Large intestine (tissue), 3 donors: ENCODE data around the gene RPL28. TPM values are rescaled to one million over a fixed set of nuclear protein-coding genes. Genes with fewer than 3 reads are reported as not detected.
A peak's percentile ranks its signal among the peaks of the same experiment; 100 is the strongest.
"Not testable (repeated sequence)": the region's sequence is repeated elsewhere in the genome, so short reads cannot be mapped to it uniquely, and the experiment has no call there.

Experiments
- DNase-seq, 2 donors: peaks; one replicate each; pipeline versions ENCODE4 v3.0.0 to v3.0.0-alpha.2; 2013
- H3K27ac ChIP-seq: one replicate; pipeline ENCODE4 v1.5.1; 2013; ENCODE audit warnings: low read length
- H3K27me3 ChIP-seq: 2 replicates; pipeline ENCODE4 v1.6.1; 2013; ENCODE audit warnings: low read length; ENCODE audit not compliant: control insufficient read depth, insufficient read depth
- H3K36me3 ChIP-seq: 2 replicates; pipeline ENCODE4 v1.6.1; 2013; ENCODE audit warnings: low read length; ENCODE audit not compliant: control insufficient read depth, insufficient read depth
- H3K4me1 ChIP-seq: one replicate; pipeline ENCODE4 v1.6.1; 2013; ENCODE audit warnings: low read length; ENCODE audit not compliant: control insufficient read depth, insufficient read depth
- H3K4me3 ChIP-seq: one replicate; pipeline ENCODE4 v1.5.1; 2013; ENCODE audit warnings: low read length
- H3K9me3 ChIP-seq: one replicate; pipeline ENCODE4 v1.6.1; 2013; ENCODE audit warnings: mild to moderate bottlenecking, low read depth, low read length, moderate library complexity; ENCODE audit not compliant: control insufficient read depth
- WGBS: methylation state at CpG from one replicate; pipeline ENCODE4 v1.1.5; 2013; ENCODE audit warnings: low lambda C conversion rate; ENCODE audit not compliant: insufficient coverage; 5-methylcytosine and 5-hydroxymethylcytosine counted together
- polyA plus RNA-seq: library from polyadenylated mRNA; unstranded; fragments of 120-200 nt; gene quantifications from one replicate; pipeline ENCODE4 v1.2.1, GENCODE V29; 2013

RPL28 gene
- polyA plus RNA-seq, 1 donor, result 2,127 TPM

DNA sequence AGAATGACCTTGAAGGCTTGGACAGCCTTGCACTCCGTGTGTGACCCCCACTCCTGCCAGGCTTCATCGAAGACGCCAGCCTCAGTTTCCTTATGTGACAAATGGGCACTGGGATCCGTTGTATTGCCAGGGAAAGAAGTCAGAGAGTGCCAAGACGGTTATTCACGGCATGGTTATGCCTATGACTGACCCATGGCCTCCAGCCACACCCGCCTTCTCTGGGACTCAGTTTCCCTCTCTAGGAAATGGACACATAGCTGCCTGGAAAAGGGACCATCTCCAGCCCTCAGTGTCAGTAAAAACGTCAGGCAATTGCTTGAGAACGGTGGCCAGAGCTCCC is 22.8 kb downstream of the RPL28 start:
- no CpG with 5 or more reads among the region's 9 CpGs for WGBS

DNA sequence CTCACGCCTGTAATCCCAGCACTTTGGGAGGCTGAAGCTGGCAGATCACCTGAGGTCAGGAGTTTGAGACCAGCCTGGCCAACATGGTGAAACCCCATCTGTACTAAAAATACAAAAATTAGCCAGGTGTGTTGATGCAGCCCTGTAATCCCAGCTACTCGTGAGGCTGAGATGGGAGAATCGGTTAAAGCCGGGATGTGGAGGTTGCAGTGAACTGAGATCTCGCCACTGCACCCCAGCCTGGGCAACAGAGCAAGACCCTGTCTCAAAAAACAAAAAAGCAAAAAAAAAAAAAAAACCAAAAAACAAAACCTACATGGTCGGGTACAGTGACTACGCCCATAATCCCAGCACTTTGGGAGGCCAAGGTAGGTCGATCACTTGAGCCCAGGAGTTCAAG is 23.4 kb downstream of the RPL28 start:
- not testable (repeated sequence) for H3K9me3 ChIP-seq, H3K27ac ChIP-seq, H3K4me3 ChIP-seq, H3K27me3 ChIP-seq, DNase-seq
- WGBS, result no CpG with 5 or more reads among the region's 8 CpGs
- peaks cover 18% of the 10 kb centered on the region for H3K36me3 ChIP-seq
- H3K4me1 ChIP-seq, result peaks cover 13% of the 10 kb centered on the region

More for the DNA sequence above, 22.8 kb downstream of the RPL28 start:
- H3K27me3 ChIP-seq, result no peaks in the 10 kb centered on the region
- DNase-seq, result no peak
- H3K9me3 ChIP-seq, result no peaks in the 10 kb centered on the region
- H3K36me3 ChIP-seq, result peaks cover 18% of the 10 kb centered on the region
- peak overlapping the region; percentile 66 for H3K4me3 ChIP-seq
- H3K27ac ChIP-seq, result peak overlapping the region; percentile 98
- peaks cover 13% of the 10 kb centered on the region for H3K4me1 ChIP-seq

DNA sequence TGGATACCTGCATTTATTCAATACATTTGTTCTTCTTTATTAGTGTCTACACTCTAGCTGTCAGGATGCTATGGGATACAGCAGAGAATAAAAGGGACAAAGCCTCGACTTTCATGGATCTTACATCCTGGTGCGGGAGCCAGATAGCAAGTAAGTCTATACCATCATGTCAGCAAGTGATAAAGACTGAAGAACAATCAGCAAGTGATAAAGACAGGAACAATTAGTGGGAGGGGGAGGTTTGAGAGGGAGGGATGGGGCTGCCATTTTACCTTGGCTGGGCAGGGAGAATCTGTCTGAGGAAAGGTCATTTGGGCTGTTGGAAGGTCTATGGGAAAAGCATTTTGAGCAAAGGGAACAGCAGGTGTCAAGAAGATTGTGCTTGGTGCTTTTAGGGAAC is 24.4 kb downstream of the RPL28 start:
- Histone ChIP-seq H3K27me3 (no peaks in the 10 kb centered on the region), H3K9me3 (no peaks in the 10 kb centered on the region), H3K4me1 (peaks cover 13% of the 10 kb centered on the region), H3K4me3 (no peak overlapping the region), H3K27ac (no peak overlapping the region), H3K36me3 (peaks cover 13% of the 10 kb centered on the region)
- WGBS, result no CpG with 5 or more reads among the region's 2 CpGs
- no peak for DNase-seq

DNA sequence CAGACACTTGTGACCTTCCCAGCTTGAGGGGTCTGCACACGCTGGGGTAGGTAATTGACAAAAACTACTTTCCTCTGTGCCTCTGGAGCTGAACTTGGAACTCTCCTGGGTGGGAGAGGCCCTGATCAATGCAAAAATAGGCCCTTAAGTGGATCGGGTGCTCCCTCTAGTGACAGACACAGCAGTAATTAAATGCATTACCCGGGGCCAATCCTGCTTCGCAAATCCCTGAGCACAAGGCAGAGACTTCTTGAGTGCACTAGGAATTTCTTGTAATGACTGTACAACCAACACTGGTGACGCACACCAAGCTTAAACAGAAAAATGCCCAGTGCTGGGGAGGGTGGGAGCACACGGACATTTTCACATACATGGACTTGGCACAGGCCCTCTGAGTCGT is 32.5 kb downstream of the RPL28 start:
- H3K4me3 ChIP-seq, result no peak overlapping the region
- no peaks in the 10 kb centered on the region for H3K4me1 ChIP-seq
- no peaks in the 10 kb centered on the region for H3K36me3 ChIP-seq
- peaks cover 5% of the 10 kb centered on the region for H3K27me3 ChIP-seq
- no CpG with 5 or more reads among the region's 7 CpGs for WGBS
- no peak overlapping the region for H3K27ac ChIP-seq
- H3K9me3 ChIP-seq, result no peaks in the 10 kb centered on the region
- peak; percentile 67 to 72 for DNase-seq

DNA sequence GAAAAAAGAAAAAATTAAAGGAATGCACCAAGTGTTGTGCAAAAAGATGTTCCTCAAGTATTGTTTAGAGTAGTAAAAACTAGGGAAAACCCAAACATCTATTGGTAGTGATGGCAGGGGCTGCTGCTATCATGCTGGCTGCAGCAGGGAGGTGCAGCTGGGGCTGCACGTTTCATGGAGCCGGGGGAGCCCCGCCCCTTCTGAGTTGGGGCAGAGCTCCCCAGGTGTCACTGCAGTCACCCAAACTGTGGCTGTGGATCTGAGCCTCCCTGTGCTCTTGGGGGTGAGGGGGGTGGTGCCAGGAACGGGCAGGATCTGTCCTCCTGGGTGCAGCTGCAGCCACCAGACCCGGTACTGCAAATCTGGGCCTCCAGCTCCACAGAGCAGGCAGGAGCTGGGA is 33.4 kb downstream of the RPL28 start:
- peaks cover 5% of the 10 kb centered on the region for H3K27me3 ChIP-seq
- DNase-seq, result no peak
- H3K27ac ChIP-seq, result no peak overlapping the region
- no peaks in the 10 kb centered on the region for H3K9me3 ChIP-seq
- H3K4me3 ChIP-seq, result no peak overlapping the region
- H3K36me3 ChIP-seq, result no peaks in the 10 kb centered on the region
- no peaks in the 10 kb centered on the region for H3K4me1 ChIP-seq
- WGBS, result no CpG with 5 or more reads among the region's 5 CpGs

DNA sequence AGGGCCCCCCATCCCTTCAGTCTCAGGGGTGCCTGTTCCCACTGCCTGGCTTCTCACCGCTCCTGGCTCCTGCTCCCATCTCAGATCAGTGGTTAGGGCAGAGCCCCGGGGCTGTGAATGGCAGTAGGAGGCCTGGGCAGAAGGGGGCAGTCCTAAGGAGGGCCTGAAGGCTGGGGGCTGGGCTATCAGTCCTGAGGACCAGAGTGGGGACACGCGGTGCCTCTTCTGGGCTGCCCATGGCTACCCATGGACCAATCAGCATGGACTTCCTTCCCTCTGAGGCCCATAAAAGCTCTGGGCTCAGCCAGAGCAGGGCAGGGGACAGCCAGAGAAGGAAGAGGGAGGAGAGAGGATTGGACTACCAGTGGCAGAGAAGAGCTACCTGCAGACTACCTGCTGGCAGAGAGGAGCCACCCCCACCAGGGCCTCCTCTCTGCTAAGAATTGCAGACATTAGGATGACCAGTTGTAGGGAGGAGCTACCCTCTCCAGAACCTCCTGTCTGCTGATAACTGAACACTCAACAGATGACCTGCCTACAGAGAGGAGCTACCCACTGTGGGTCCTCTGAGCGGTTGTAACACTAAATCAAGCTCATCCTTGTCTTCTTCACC is 34.0 kb downstream of the RPL28 start:
- H3K27ac ChIP-seq, result no peak overlapping the region
- no peaks in the 10 kb centered on the region for H3K9me3 ChIP-seq
- H3K36me3 ChIP-seq, result no peaks in the 10 kb centered on the region
- no CpG with 5 or more reads among the region's 5 CpGs for WGBS
- peaks cover 9% of the 10 kb centered on the region for H3K27me3 ChIP-seq
- no peaks in the 10 kb centered on the region for H3K4me1 ChIP-seq
- no peak overlapping the region for H3K4me3 ChIP-seq
- no peak for DNase-seq

DNA sequence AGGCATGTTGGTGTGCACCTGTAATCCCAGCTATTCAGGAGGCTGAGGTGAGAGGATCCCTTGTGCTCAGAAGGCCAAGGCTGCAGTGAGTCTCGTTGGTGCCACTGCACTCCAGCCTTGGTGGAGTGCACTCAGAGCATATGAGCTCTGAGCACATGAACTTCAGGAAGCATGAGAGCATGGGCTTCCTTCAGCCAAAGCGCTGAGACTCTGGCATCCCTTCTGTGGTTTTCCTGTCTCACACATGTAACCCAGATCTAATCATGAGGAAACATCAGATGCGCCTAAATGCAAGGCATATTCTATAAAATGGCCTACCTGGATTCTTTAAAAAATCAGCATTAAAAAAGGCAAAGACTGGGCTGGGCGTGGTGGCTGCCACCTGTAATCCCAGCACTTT is 35.5 kb downstream of the RPL28 start:
- not testable (repeated sequence) for H3K4me3 ChIP-seq, H3K4me1 ChIP-seq, H3K9me3 ChIP-seq, H3K36me3 ChIP-seq, H3K27ac ChIP-seq, DNase-seq, H3K27me3 ChIP-seq
- WGBS, result 100% methylated on average over 1 of the region's 4 CpGs

DNA sequence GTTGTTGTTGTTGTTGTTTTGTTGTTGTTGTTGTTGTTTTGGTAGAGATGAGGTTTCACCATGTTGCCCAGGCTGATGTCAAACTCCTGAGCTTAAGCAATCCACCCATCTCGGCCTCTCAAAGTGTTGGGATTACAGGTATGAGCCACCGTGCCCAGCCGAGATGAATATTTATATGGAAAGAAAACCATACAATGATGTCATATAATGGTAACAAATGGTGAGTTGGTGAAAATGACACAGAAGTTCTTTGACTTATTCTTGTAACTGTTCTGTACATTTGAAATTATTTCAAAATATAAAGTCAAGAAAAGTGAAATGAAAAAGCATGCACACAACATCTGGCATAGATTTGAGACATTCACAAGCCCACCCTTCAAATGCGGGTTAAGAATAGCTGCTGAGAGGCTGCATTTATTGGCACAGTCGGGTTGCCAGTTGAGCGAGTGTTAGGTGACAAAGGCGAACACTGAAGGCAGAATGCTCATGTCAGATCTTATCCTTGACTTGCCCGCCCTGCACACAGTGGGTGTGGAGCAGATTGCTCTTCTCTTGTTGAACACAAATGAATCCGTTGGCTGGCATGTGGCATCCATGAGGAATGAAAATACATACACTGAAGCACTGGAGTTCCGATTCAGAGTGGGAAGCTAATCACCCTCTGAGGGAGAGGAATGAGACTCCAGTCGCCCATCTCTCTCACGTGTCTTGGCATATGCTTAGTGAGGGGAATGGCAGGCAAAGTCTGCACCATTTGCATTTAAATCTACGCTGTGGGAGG is 37.7 kb downstream of the RPL28 start:
- WGBS, result 70% methylated on average over 4 of the region's 13 CpGs
- Histone ChIP-seq H3K4me1 (no peaks in the 10 kb centered on the region), H3K27ac (no peak overlapping the region), H3K27me3 (peaks cover 13% of the 10 kb centered on the region), H3K4me3 (no peak overlapping the region), H3K36me3 (no peaks in the 10 kb centered on the region), H3K9me3 (no peaks in the 10 kb centered on the region)
- DNase-seq, result no peak

DNA sequence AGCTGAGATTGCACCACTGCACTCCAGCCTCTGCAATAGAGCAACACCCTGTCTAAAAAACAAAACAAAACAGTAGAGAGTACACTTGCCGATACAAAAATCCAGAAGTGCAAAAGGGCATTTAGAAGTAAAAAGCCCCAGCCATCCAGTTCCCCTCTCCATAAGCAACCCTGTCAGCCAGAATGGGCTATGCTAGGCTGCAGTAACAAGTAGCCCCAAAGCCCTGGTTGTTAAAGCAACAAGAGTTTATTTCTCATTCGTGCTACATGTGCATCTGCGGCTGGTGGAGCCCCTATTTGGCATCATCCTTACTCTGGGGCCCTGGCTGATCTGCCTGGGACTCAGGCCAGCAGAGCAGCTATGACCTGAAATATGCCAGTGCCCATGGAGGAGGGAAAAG is 38.8 kb downstream of the RPL28 start:
- no peak overlapping the region for H3K4me3 ChIP-seq
- no peaks in the 10 kb centered on the region for H3K36me3 ChIP-seq
- no peak overlapping the region for H3K27ac ChIP-seq
- H3K27me3 ChIP-seq, result peaks cover 18% of the 10 kb centered on the region
- H3K4me1 ChIP-seq, result no peaks in the 10 kb centered on the region
- 71% methylated on average over 1 of the region's 3 CpGs for WGBS
- DNase-seq, result no peak
- H3K9me3 ChIP-seq, result no peaks in the 10 kb centered on the region

DNA sequence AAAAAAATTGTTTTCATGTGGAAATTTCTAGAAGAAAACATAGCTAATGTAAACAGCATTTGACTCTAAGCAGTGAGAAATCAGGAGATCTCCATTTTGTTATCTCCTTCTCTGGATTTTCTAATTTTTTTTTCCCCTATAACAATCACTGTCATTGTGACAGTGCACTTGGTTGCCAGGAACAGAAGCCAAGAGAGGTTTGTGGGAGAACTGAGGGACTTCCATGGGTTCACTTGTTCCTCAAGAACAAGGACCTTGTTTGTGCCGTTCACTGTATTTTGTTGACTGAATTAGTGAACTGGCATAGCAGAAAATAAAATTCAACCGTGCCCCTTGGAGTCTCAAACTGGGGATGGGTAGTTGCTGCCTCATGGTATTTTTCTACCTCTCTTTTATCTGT is 40.3 kb downstream of the RPL28 start:
- DNase-seq, result no peak
- H3K27ac ChIP-seq, result no peak overlapping the region
- no peaks in the 10 kb centered on the region for H3K36me3 ChIP-seq
- H3K27me3 ChIP-seq, result peaks cover 15% of the 10 kb centered on the region
- WGBS, result no CpG with 5 or more reads among the region's 2 CpGs
- no peak overlapping the region for H3K4me3 ChIP-seq
- H3K9me3 ChIP-seq, result no peaks in the 10 kb centered on the region
- H3K4me1 ChIP-seq, result no peaks in the 10 kb centered on the region

DNA sequence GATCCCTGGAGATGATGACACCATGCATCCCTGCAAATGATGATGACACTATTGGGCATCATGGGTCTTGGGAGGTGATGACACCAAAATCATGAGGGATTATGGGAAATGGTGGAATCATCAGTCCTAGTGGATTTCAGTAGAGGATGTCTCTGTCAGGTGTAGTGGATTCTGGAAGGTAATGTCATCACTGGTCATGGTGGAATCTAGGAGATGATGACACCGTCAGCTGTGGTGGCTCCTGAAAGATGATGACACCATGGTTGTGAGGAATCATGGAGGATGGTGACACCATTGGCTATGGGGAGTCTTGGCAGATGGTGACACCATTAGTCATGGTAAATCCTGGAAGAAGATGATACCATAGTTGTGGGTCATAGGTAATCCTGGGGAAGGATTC is 45.5 kb downstream of the RPL28 start:
- Histone ChIP-seq H3K4me3 (no peak overlapping the region), H3K9me3 (peaks cover 7% of the 10 kb centered on the region), H3K27ac (no peak overlapping the region), H3K36me3 (no peaks in the 10 kb centered on the region), H3K4me1 (no peaks in the 10 kb centered on the region), H3K27me3 (peaks cover 33% of the 10 kb centered on the region)
- WGBS, result 100% methylated on average over 1 of the region's 1 CpG
- no peak for DNase-seq
